AG10803 (cell line): ENCODE data around the gene PRKACB.

ENCODE experiments used
- DNase-seq: peaks from one replicate; pipeline ENCODE4 v3.0.0; 2010; ENCODE audit warnings: low read depth
- H3K4me3 ChIP-seq: 2 replicates; pipeline ENCODE4 v1.5.1; 2011; ENCODE audit warnings: mild to moderate bottlenecking, low read length, control low read depth
- CTCF ChIP-seq: conservative IDR thresholded peaks from 2 replicates; pipeline ENCODE4 v1.5.1; 2011; ENCODE audit warnings: mild to moderate bottlenecking, low read length, control low read depth, inconsistent platforms

Gene PRKACB

GRCh38 chr1:84245563-84245962, 101.5 kb downstream of the PRKACB start:
- TF ChIP-seq CTCF = no peak
- H3K4me3 ChIP-seq = no peak overlapping the region
- peak; percentile 8 for DNase-seq

GRCh38 chr1:84246213-84246612, 102.1 kb downstream of the PRKACB start:
- H3K4me3 ChIP-seq = no peak overlapping the region
- DNase-seq = no peak
- no peak for TF ChIP-seq CTCF

- no peak for TF ChIP-seq CTCF
- peak; percentile 39 for DNase-seq
- H3K4me3 ChIP-seq = no peak overlapping the region
Observed at GRCh38 chr1:84247425-84248220, 103.6 kb downstream of the PRKACB start.

GRCh38 chr1:84250668-84251067, 106.6 kb downstream of the PRKACB start:
- DNase-seq = no peak
- no peak for TF ChIP-seq CTCF
- H3K4me3 ChIP-seq = no peak overlapping the region

- H3K4me3 ChIP-seq = no peak overlapping the region
- DNase-seq = peak; percentile 81
- TF ChIP-seq CTCF = no peak
Observed at GRCh38 chr1:84253036-84253435, 109.0 kb downstream of the PRKACB start.

- TF ChIP-seq CTCF = no peak
- no peak overlapping the region for H3K4me3 ChIP-seq
- DNase-seq = peak; percentile 83
Observed at GRCh38 chr1:84253891-84254290, 109.8 kb downstream of the PRKACB start.

GRCh38 chr1:84254703-84255238, 110.7 kb downstream of the PRKACB start:
- no peak for TF ChIP-seq CTCF
- no peak overlapping the region for H3K4me3 ChIP-seq
- DNase-seq = no peak
